Transverse colon (tissue), 4 donors: ENCODE data around the gene TIAM1. TPM values are rescaled to one million over a fixed set of nuclear protein-coding genes. Genes with fewer than 3 reads are reported as not detected.

Source experiments
- DNase-seq: peaks from one replicate; pipeline ENCODE4 v3.0.0-alpha.2; 2019
- H3K27ac ChIP-seq, 4 donors: fragments of 200-600 bp; sonication (generic); 2 replicates each; pipeline ENCODE4 v1.5.1; 2016 to 2018; ENCODE audit warnings: inconsistent platforms in 4 of 4
- H3K27me3 ChIP-seq: fragments of 200-600 bp; sonication (generic); 2 replicates; pipeline ENCODE4 v1.5.1; 2017; ENCODE audit warnings: inconsistent platforms
- H3K36me3 ChIP-seq, 4 donors: fragments of 200-600 bp; sonication (generic); 2 replicates each; pipeline ENCODE4 v1.5.1; 2017 to 2019; ENCODE audit warnings: inconsistent platforms in 4 of 4
- H3K4me1 ChIP-seq, 4 donors: fragments of 200-600 bp; sonication (generic); 2 replicates each; pipeline ENCODE4 v1.5.1; 2017 to 2020; ENCODE audit warnings: inconsistent platforms in 4 of 4
- H3K4me3 ChIP-seq, 4 donors: fragments of 200-600 bp; sonication (generic); 1 replicate in 1 of 4; 2 replicates in 3 of 4; pipeline versions ENCODE4 v1.5.1 to v1.6.1; 2017 to 2019; ENCODE audit warnings: inconsistent platforms in 4 of 4
- H3K9me3 ChIP-seq, 2 donors: fragments of 200-600 bp; sonication (generic); 2 replicates each; pipeline ENCODE4 v1.5.1; 2017 to 2019; ENCODE audit warnings: inconsistent platforms in 2 of 2
- EP300 ChIP-seq: sonication (generic); formaldehyde crosslinking; IDR thresholded peaks from one replicate; pipeline ENCODE4 v1.6.1; 2017; ENCODE audit warnings: antibody characterized with exemption, low read depth
- POLR2A ChIP-seq: fragments of 450-650 bp; IDR thresholded peaks from one replicate; pipeline ENCODE4 v1.6.1; 2016; ENCODE audit warnings: antibody characterized with exemption, mild to moderate bottlenecking, moderate library complexity
- POLR2AphosphoS5 ChIP-seq, 3 donors: sonication (generic); formaldehyde crosslinking; IDR thresholded peaks; one replicate each; pipeline ENCODE4 v1.6.1; 2016; ENCODE audit warnings: antibody characterized with exemption in 3 of 3
- WGBS, 2 donors: methylation state at CpG; one replicate each; pipeline ENCODE4 v1.1.5; 2018; ENCODE audit warnings: low coverage in 1 of 2; 5-methylcytosine and 5-hydroxymethylcytosine counted together
- in situ Hi-C, 4 donors: fragments of 200-750 bp; cut with MboI; loops; one replicate each; pipeline versions ENCODE4 v1.15.0 to v1.15.1; 2017; ENCODE audit warnings: low sequenced_read_pairs in 3 of 4, low pct_ligation_motif_present in 1 of 4, low pct_unique_long_range_greater_than_20kb in 1 of 4
- intact Hi-C: fragments of 100-400 bp; cut with DNase I; formaldehyde crosslinking; loops from one replicate; pipeline ENCODE4 v1.15.1; 2023; ENCODE audit warnings: low total_unique reads
- total RNA-seq, 4 donors: library from RNA; depleted of rRNA; stranded (reverse); fragments of >200 nt; gene quantifications; one replicate each; pipeline ENCODE4 v1.1.0, GENCODE V29; 2016
- TF ChIP-seq, protein P1 (sequence below), 5 experiments: fragments of 200-600 bp in 3 of 5; fragments of 450-650 bp in 2 of 5; sonication (generic) in 3 of 5; IDR thresholded peaks; 1 replicate in 2 of 5; 2 replicates in 3 of 5; pipeline ENCODE4 v1.5.1; 2016 to 2017; ENCODE audit warnings: antibody characterized with exemption in 5 of 5, inconsistent platforms in 3 of 5, mild to moderate bottlenecking in 2 of 5, moderate library complexity in 1 of 5

The TIAM1 gene
- total RNA-seq, 4 donors from 2014 or later = 4.5 to 18.9 (median 6.5) TPM

- H3K9me3 ChIP-seq = no peaks in the 10 kb centered on the region
- WGBS, 2 donors = 62 to 67% methylated on average over 3 to 4 of the region's 4 CpGs
- H3K27ac ChIP-seq = no peak overlapping the region
- no peaks in the 10 kb centered on the region for H3K27me3 ChIP-seq
- no peak for DNase-seq
- TF ChIP-seq EP300 (no peak), POLR2AphosphoS5 (IDR thresholded peaks at IDR 0.05) (no peak), POLR2A (no peak)
- TF ChIP-seq, protein P1, sequence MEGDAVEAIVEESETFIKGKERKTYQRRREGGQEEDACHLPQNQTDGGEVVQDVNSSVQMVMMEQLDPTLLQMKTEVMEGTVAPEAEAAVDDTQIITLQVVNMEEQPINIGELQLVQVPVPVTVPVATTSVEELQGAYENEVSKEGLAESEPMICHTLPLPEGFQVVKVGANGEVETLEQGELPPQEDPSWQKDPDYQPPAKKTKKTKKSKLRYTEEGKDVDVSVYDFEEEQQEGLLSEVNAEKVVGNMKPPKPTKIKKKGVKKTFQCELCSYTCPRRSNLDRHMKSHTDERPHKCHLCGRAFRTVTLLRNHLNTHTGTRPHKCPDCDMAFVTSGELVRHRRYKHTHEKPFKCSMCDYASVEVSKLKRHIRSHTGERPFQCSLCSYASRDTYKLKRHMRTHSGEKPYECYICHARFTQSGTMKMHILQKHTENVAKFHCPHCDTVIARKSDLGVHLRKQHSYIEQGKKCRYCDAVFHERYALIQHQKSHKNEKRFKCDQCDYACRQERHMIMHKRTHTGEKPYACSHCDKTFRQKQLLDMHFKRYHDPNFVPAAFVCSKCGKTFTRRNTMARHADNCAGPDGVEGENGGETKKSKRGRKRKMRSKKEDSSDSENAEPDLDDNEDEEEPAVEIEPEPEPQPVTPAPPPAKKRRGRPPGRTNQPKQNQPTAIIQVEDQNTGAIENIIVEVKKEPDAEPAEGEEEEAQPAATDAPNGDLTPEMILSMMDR (IDR thresholded peaks at IDR 0.05) = no peak
- H3K4me3 ChIP-seq = no peak overlapping the region
- H3K36me3 ChIP-seq = no peaks in the 10 kb centered on the region
- intact Hi-C loops = no loop called here
- in situ Hi-C loops = no loop called here
- H3K4me1 ChIP-seq = no peaks in the 10 kb centered on the region
These were observed 86.0 kb downstream of the TIAM1 start for GRCh38 chr21:31258073-31258472.

GRCh38 chr21:31257265-31257664 lies 86.8 kb downstream of the TIAM1 start:
- 72 to 84% methylated on average over 3 of the region's 3 CpGs for WGBS, 2 donors
- Histone ChIP-seq H3K9me3 (no peaks in the 10 kb centered on the region), H3K36me3 (no peaks in the 10 kb centered on the region), H3K27me3 (no peaks in the 10 kb centered on the region), H3K4me1 (no peaks in the 10 kb centered on the region), H3K4me3 (no peak overlapping the region), H3K27ac (no peak overlapping the region)
- TF ChIP-seq, protein P1 (IDR thresholded peaks at IDR 0.05) = no peak
- TF ChIP-seq EP300 = no peak
- no peak for TF ChIP-seq POLR2A
- TF ChIP-seq POLR2AphosphoS5 (IDR thresholded peaks at IDR 0.05) = no peak
- no peak for DNase-seq
- in situ Hi-C loops = no loop called here
- intact Hi-C loops = no loop called here

DNA sequence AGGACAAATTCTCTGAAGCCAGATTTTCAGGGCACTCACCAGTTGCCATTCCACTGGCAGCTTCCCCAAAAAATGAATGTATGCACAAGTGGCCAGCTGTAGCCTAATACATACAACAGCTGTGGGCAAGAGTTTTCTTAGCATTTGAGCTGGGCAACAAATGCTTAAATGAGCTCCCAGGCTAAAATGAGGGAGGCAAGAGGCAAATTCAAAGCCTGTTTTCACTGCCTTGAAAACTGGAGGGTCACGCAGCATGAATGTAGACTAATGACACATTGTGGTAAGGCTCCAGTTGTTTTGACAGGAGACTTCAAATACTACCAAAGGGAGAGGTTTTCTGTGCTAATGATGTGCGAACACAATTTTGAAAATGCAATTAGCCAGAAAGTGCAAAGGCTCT lies 88.2 kb downstream of the TIAM1 start:
- in situ Hi-C loops (no loop called here), intact Hi-C loops (no loop called here)
- TF ChIP-seq POLR2A (no peak), POLR2AphosphoS5 (IDR thresholded peaks at IDR 0.05) (no peak), EP300 (no peak)
- H3K9me3 ChIP-seq = no peaks in the 10 kb centered on the region
- no peak for DNase-seq
- no peaks in the 10 kb centered on the region for H3K27me3 ChIP-seq
- H3K4me1 ChIP-seq = no peaks in the 10 kb centered on the region
- 96 to 100% methylated on average over 1 to 2 of the region's 2 CpGs for WGBS, 2 donors
- no peak overlapping the region for H3K27ac ChIP-seq
- H3K36me3 ChIP-seq = no peaks in the 10 kb centered on the region
- no peak overlapping the region for H3K4me3 ChIP-seq

- no peak for DNase-seq
- Histone ChIP-seq H3K27me3 (no peaks in the 10 kb centered on the region), H3K4me1 (no peaks in the 10 kb centered on the region), H3K9me3 (no peaks in the 10 kb centered on the region), H3K27ac (no peak overlapping the region), H3K36me3 (no peaks in the 10 kb centered on the region), H3K4me3 (no peak overlapping the region)
- intact Hi-C loops (no loop called here), in situ Hi-C loops (no loop called here)
- 87 to 100% methylated on average over 1 to 4 of the region's 4 CpGs for WGBS, 2 donors
- no peak for TF ChIP-seq POLR2A
- TF ChIP-seq EP300 = no peak
- TF ChIP-seq, protein P1 (IDR thresholded peaks at IDR 0.05) = no peak
- TF ChIP-seq POLR2AphosphoS5 (IDR thresholded peaks at IDR 0.05) = no peak
These were observed 89.0 kb downstream of the TIAM1 start for GRCh38 chr21:31255036-31255435.

GRCh38 chr21:31254131-31254530 lies 89.9 kb downstream of the TIAM1 start:
- H3K4me1 ChIP-seq = no peaks in the 10 kb centered on the region
- no peaks in the 10 kb centered on the region for H3K36me3 ChIP-seq
- no peaks in the 10 kb centered on the region for H3K27me3 ChIP-seq
- no peak overlapping the region for H3K4me3 ChIP-seq
- no peak overlapping the region for H3K27ac ChIP-seq
- in situ Hi-C loops (no loop called here), intact Hi-C loops (no loop called here)
- WGBS, 2 donors = 91 to 100% methylated on average over 1 to 2 of the region's 2 CpGs
- H3K9me3 ChIP-seq = no peaks in the 10 kb centered on the region
- no peak for DNase-seq
- TF ChIP-seq EP300 (no peak), POLR2A (no peak), POLR2AphosphoS5 (IDR thresholded peaks at IDR 0.05) (no peak)
- TF ChIP-seq, protein P1 (IDR thresholded peaks at IDR 0.05) = no peak
